HG02678 (cell line): Measurements from ENCODE around the gene ACE.

Experiments
- ATAC-seq: cut with Tn5 transposase; IDR thresholded peaks from one replicate; pipeline ENCODE4 v1.9.1; 2021; ENCODE audit warnings: mild to moderate bottlenecking, moderate library complexity; ENCODE audit not compliant: unreplicated experiment

The ACE gene

GRCh38 chr17:63476854-63477479 is at the start of gene ACE:
TSS of gene ACE (plus strand) at chr17:63477061. CDS start at chr17:63477095, 34 bp downstream.
- ATAC-seq = peak; percentile 49

GRCh38 chr17:63429766-63430165 is 47.1 kb upstream of the ACE start:
- no peak for ATAC-seq

- no peak for ATAC-seq
Measured at GRCh38 chr17:63430223-63430622, 46.6 kb upstream of the ACE start.

- no peak for ATAC-seq
Measured at GRCh38 chr17:63431618-63431938, 45.3 kb upstream of the ACE start.

GRCh38 chr17:63431939-63432804 is 44.7 kb upstream of the ACE start:
- no peak for ATAC-seq

- ATAC-seq = no peak
Measured at GRCh38 chr17:63433746-63434591, 42.9 kb upstream of the ACE start.

GRCh38 chr17:63434951-63435571 is 41.8 kb upstream of the ACE start:
- no peak for ATAC-seq

- ATAC-seq = no peak
Measured at GRCh38 chr17:63435681-63436522, 41.0 kb upstream of the ACE start.

GRCh38 chr17:63436523-63437110 is 40.2 kb upstream of the ACE start:
- no peak for ATAC-seq

- ATAC-seq = no peak
Measured at GRCh38 chr17:63437287-63438091, 39.4 kb upstream of the ACE start.

GRCh38 chr17:63438092-63439051 is 38.5 kb upstream of the ACE start:
- no peak for ATAC-seq

GRCh38 chr17:63439687-63440086 is 37.2 kb upstream of the ACE start:
- ATAC-seq = no peak

GRCh38 chr17:63440127-63440769 is 36.6 kb upstream of the ACE start:
- ATAC-seq = no peak

GRCh38 chr17:63440770-63441335 is 36.0 kb upstream of the ACE start:
- no peak for ATAC-seq

GRCh38 chr17:63441654-63442053 is 35.2 kb upstream of the ACE start:
- no peak for ATAC-seq

GRCh38 chr17:63442074-63442473 is 34.8 kb upstream of the ACE start:
- no peak for ATAC-seq

GRCh38 chr17:63442549-63443035 is 34.3 kb upstream of the ACE start:
- ATAC-seq = no peak
